ENCODE measurements around the gene MYO5A.

MYO5A gene

DNA sequence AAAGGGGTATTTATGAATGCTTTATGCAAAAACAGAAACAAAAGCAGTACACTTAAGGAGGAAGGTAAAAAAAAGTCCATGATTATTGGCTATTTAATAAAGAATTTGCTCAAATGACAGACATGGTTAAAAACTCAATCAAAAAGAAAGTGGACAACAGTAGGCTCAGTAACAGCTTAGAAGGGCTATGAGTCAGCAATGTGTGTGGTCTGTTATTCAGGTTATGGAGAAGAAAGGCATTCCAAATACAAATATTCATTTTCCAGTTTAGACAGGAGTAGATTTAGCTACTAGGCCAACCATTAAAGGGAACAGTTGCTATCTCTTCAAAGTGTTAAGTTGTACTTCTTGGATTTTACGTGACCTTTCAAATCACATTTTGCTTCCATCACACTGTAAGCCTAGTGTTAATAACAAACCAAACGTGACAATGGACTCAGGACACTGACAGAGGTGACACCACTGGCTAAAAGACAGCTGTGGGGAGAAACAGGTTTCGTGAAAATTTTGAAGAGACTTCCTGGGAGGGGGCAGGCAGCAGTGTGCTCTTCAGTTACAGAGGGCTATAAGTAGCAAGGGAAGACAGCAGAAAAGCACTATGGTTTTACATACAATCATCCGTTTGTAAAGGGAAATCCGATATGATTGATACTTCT lies 191.4 kb downstream of the MYO5A start:
- TF ChIP-seq, protein P1, sequence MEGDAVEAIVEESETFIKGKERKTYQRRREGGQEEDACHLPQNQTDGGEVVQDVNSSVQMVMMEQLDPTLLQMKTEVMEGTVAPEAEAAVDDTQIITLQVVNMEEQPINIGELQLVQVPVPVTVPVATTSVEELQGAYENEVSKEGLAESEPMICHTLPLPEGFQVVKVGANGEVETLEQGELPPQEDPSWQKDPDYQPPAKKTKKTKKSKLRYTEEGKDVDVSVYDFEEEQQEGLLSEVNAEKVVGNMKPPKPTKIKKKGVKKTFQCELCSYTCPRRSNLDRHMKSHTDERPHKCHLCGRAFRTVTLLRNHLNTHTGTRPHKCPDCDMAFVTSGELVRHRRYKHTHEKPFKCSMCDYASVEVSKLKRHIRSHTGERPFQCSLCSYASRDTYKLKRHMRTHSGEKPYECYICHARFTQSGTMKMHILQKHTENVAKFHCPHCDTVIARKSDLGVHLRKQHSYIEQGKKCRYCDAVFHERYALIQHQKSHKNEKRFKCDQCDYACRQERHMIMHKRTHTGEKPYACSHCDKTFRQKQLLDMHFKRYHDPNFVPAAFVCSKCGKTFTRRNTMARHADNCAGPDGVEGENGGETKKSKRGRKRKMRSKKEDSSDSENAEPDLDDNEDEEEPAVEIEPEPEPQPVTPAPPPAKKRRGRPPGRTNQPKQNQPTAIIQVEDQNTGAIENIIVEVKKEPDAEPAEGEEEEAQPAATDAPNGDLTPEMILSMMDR (IDR thresholded peaks at IDR 0.05) = no peak
- Histone ChIP-seq H3K4me2 (ENCODE audit: low read length) (no peak overlapping the region), H2AFZ (no peak overlapping the region), H3K4me3 (ENCODE audit: low read depth, low read length) (no peak overlapping the region), H3K27ac (peak overlapping the region; percentile 21), H3K9me3 (ENCODE audit: control insufficient read depth, low read length) (no peaks in the 10 kb centered on the region), H3K79me2 (no peaks in the 10 kb centered on the region), H3K27me3 (ENCODE audit: control insufficient read depth, insufficient read depth, low read length) (no peaks in the 10 kb centered on the region), H3K4me1 (peaks cover 2% of the 10 kb centered on the region), H3K36me3 (ENCODE audit: control insufficient read depth, insufficient read depth, low read length) (no peaks in the 10 kb centered on the region), H3K9ac (no peak overlapping the region)

DNA sequence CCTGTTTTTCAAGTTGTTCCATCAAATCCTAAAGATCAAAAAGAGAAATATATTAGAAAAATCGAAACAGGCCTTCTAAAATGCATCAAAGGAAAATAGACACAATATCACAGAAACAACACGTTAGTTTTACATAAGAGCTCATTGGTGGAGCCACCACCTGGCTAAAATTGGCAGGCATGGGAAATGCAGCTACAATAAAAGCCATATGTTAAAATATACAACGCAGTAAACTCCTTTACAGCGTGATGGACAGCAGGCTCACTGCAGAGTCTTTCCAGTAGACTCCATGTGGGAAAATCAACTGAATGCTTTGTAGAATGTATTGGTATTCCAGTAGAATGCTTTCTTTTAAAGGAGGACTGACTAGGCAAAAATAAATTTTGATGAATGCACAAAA lies 192.2 kb downstream of the MYO5A start:
- H3K27ac ChIP-seq = no peak overlapping the region
- H3K9me3 ChIP-seq (ENCODE audit: control insufficient read depth, low read length) = no peaks in the 10 kb centered on the region
- no peaks in the 10 kb centered on the region for H3K36me3 ChIP-seq (ENCODE audit: control insufficient read depth, insufficient read depth, low read length)
- TF ChIP-seq, protein P1 (IDR thresholded peaks at IDR 0.05) = no peak
- no peak overlapping the region for H3K4me2 ChIP-seq (ENCODE audit: low read length)
- H2AFZ ChIP-seq = no peak overlapping the region
- no peak overlapping the region for H3K4me3 ChIP-seq (ENCODE audit: low read depth, low read length)
- H3K79me2 ChIP-seq = no peaks in the 10 kb centered on the region
- H3K4me1 ChIP-seq = peaks cover 6% of the 10 kb centered on the region
- no peaks in the 10 kb centered on the region for H3K27me3 ChIP-seq (ENCODE audit: control insufficient read depth, insufficient read depth, low read length)
- no peak overlapping the region for H3K9ac ChIP-seq

DNA sequence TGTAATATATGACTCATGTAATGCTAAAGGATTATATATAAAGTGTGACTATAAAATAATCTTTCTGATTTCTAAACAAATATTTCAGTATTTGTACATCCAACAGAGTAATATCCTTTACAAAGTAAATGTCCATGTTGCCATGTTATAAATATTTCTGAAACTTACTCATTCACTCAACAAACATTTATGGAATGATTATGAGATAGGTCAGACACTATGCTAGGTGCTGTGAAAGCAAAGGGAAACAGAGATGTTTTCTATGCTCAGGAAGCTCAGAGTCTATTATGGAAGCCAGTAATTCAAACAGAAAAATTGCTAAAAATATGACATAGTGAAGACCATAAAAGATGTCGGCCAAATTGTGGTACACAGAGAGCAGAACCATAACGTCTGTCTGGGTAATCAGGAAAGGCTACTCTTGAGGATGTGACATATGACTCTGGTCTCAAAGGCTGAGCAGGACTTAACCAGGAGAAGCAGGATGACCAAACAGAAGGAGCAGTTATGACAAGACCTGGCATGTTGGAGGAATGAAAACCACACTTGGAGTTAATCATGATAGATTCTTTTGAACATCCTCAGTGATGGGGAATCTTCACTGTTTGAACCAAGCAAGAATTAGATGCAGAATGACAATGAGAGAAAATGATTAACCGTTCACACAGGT lies 194.1 kb downstream of the MYO5A start:
- H3K36me3 ChIP-seq (ENCODE audit: control insufficient read depth, insufficient read depth, low read length) = no peaks in the 10 kb centered on the region
- TF ChIP-seq, protein P1 (IDR thresholded peaks at IDR 0.05) = no peak
- no peak overlapping the region for H3K4me3 ChIP-seq (ENCODE audit: low read depth, low read length)
- no peaks in the 10 kb centered on the region for H3K9me3 ChIP-seq (ENCODE audit: control insufficient read depth, low read length)
- no peak overlapping the region for H3K27ac ChIP-seq
- H3K4me1 ChIP-seq = peaks cover 6% of the 10 kb centered on the region
- H3K9ac ChIP-seq = no peak overlapping the region
- no peak overlapping the region for H2AFZ ChIP-seq
- no peak overlapping the region for H3K4me2 ChIP-seq (ENCODE audit: low read length)
- H3K79me2 ChIP-seq = no peaks in the 10 kb centered on the region
- H3K27me3 ChIP-seq (ENCODE audit: control insufficient read depth, insufficient read depth, low read length) = no peaks in the 10 kb centered on the region

DNA sequence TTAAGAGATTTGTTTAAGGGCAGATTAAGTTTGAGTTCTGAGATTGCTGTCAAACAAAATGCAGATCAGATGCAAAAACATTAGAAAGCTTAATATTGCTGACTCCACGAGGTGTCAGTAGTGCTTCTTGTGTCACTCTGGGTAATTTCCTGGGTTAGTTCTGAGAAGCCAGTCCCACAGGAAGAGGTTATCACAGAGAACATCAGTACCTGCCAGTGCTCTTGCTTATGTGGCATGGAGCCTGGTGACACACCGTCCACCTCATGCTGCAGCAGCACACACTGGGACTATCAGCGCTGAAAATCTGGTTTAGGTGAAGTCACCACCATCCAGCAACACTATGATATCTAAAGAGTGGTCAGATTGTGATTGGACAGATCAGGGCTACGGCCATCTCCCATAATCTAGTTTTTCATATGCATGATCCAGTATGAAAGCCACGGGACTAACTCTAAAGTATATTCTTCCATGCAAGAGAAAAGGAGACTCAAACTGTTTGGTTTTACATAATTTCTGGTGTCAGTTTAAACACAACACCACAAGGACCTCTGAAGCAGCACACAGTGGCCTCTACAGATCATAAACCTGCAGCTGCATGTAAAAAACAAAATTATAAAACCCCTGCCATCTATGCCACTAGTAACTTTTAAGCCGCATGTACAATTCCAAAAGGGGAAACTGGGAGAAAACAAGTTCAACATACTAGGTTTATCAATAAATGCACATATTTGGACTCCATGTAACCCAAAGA lies 197.0 kb downstream of the MYO5A start:
- Histone ChIP-seq H3K27me3 (ENCODE audit: control insufficient read depth, insufficient read depth, low read length) (no peaks in the 10 kb centered on the region), H3K9me3 (ENCODE audit: control insufficient read depth, low read length) (no peaks in the 10 kb centered on the region), H3K9ac (no peak overlapping the region), H3K36me3 (ENCODE audit: control insufficient read depth, insufficient read depth, low read length) (no peaks in the 10 kb centered on the region), H3K4me2 (ENCODE audit: low read length) (no peak overlapping the region), H3K79me2 (no peaks in the 10 kb centered on the region), H3K4me3 (ENCODE audit: low read depth, low read length) (no peak overlapping the region), H3K4me1 (peaks cover 5% of the 10 kb centered on the region), H2AFZ (no peak overlapping the region), H3K27ac (peak overlapping the region; percentile 69)
- TF ChIP-seq, protein P1 (IDR thresholded peaks at IDR 0.05) = peak; percentile 36

Measured in parathyroid adenoma (tissue), 2 donors.